AG20443 (cell line): ENCODE measurements around the gene CUX1.

Experiments used
- DNase-seq: peaks from one replicate; pipeline ENCODE4 v3.0.0; 2012; ENCODE audit warnings: low spot score, mixed read lengths

The CUX1 gene

GRCh38 chr7:102248081-102248455 lies 430.6 kb downstream of the CUX1 start:
- no peak for DNase-seq

- no peak for DNase-seq
Observed at GRCh38 chr7:102248456-102249395, 431.3 kb downstream of the CUX1 start.

- no peak for DNase-seq
Observed at GRCh38 chr7:102251531-102252365, 434.3 kb downstream of the CUX1 start.

- no peak for DNase-seq
Observed at GRCh38 chr7:102252366-102252982, 435.0 kb downstream of the CUX1 start.

- DNase-seq: no peak
Observed at GRCh38 chr7:102253066-102253972, 435.9 kb downstream of the CUX1 start.

- no peak for DNase-seq
Observed at GRCh38 chr7:102253973-102254370, 436.5 kb downstream of the CUX1 start.

GRCh38 chr7:102254521-102254920 lies 437.1 kb downstream of the CUX1 start:
- DNase-seq: no peak

GRCh38 chr7:102255501-102255900 lies 438.1 kb downstream of the CUX1 start:
- no peak for DNase-seq

- no peak for DNase-seq
Observed at GRCh38 chr7:102255916-102256315, 438.5 kb downstream of the CUX1 start.

- no peak for DNase-seq
Observed at GRCh38 chr7:102258073-102258748, 440.8 kb downstream of the CUX1 start.

- DNase-seq: no peak
Observed at GRCh38 chr7:102258749-102259107, 441.3 kb downstream of the CUX1 start.

- DNase-seq: peak; percentile 75
Observed at GRCh38 chr7:102260856-102261255, 443.4 kb downstream of the CUX1 start.

- no peak for DNase-seq
Observed at GRCh38 chr7:102261451-102261850, 444.0 kb downstream of the CUX1 start.

GRCh38 chr7:102262546-102262945 lies 445.1 kb downstream of the CUX1 start:
- DNase-seq: no peak

- no peak for DNase-seq
Observed at GRCh38 chr7:102264367-102264891, 447.0 kb downstream of the CUX1 start.

GRCh38 chr7:102266541-102266940 lies 449.1 kb downstream of the CUX1 start:
- DNase-seq: no peak

- DNase-seq: no peak
Observed at GRCh38 chr7:102268635-102269034, 451.2 kb downstream of the CUX1 start.

GRCh38 chr7:102270178-102270887 lies 452.9 kb downstream of the CUX1 start:
- no peak for DNase-seq

GRCh38 chr7:102271158-102271798 lies 453.9 kb downstream of the CUX1 start:
- no peak for DNase-seq
